GM12892 (cell line): ENCODE data around the gene TATDN3.
"Not testable (repeated sequence)": the region's sequence is repeated elsewhere in the genome, so short reads cannot be mapped to it uniquely, and the experiment has no call there.

Source experiments
- DNase-seq: peaks from one replicate; pipeline ENCODE4 v3.0.0; 2011; ENCODE audit not compliant: insufficient read length
- FAIRE-seq: peaks from 2 replicates; lab custom pipeline; 2011; peaks lifted over from hg19 to GRCh38; lab: Jason Lieb, UNC
- POLR2A ChIP-seq: IDR thresholded peaks from 2 replicates; pipeline ENCODE4 v1.6.1; 2011; ENCODE audit warnings: low read depth, low read length, control low read depth
- POLR2AphosphoS5 ChIP-seq: IDR thresholded peaks from 2 replicates; pipeline ENCODE4 v1.6.1; 2011; ENCODE audit warnings: low read depth, low read length, control low read depth
- TAF1 ChIP-seq: IDR thresholded peaks from 2 replicates; pipeline ENCODE4 v1.6.1; 2011; ENCODE audit warnings: low read depth, mild to moderate bottlenecking, control low read depth, low read length, borderline replicate concordance

TATDN3 gene

GRCh38 chr1:212816567-212817278, 25.0 kb downstream of the TATDN3 start:
- FAIRE-seq = no peak
- DNase-seq = no peak
- TF ChIP-seq POLR2AphosphoS5 (no peak), TAF1 (no peak), POLR2A (no peak)

GRCh38 chr1:212819726-212820125, 28.0 kb downstream of the TATDN3 start:
- TF ChIP-seq TAF1 = no peak
- no peak for TF ChIP-seq POLR2A
- no peak for TF ChIP-seq POLR2AphosphoS5
- FAIRE-seq = peak; percentile 89
- DNase-seq = no peak

- TF ChIP-seq POLR2AphosphoS5 (no peak), POLR2A (no peak), TAF1 (no peak)
- FAIRE-seq = peak; percentile 70
- no peak for DNase-seq
Observed at GRCh38 chr1:212820969-212821368, 29.3 kb downstream of the TATDN3 start.

- FAIRE-seq (no peak), DNase-seq (no peak)
- TF ChIP-seq TAF1 (no peak), POLR2AphosphoS5 (no peak), POLR2A (no peak)
Observed at GRCh38 chr1:212822956-212823355, 31.3 kb downstream of the TATDN3 start.

GRCh38 chr1:212824201-212824600, 32.5 kb downstream of the TATDN3 start:
- DNase-seq = no peak
- FAIRE-seq = no peak
- TF ChIP-seq POLR2AphosphoS5 = no peak
- no peak for TF ChIP-seq TAF1
- TF ChIP-seq POLR2A = no peak

GRCh38 chr1:212825798-212826452, 34.2 kb downstream of the TATDN3 start:
- DNase-seq = no peak
- no peak for TF ChIP-seq POLR2AphosphoS5
- TF ChIP-seq TAF1 = no peak
- TF ChIP-seq POLR2A = no peak
- peak; percentile 70 for FAIRE-seq

- no peak for DNase-seq
- no peak for TF ChIP-seq TAF1
- FAIRE-seq = no peak
Observed at GRCh38 chr1:212827171-212827776, 35.6 kb downstream of the TATDN3 start.

- TF ChIP-seq POLR2AphosphoS5 = no peak
- no peak for TF ChIP-seq POLR2A
- TF ChIP-seq TAF1 = no peak
- no peak for DNase-seq
- no peak for FAIRE-seq
Observed at GRCh38 chr1:212827831-212828278, 36.2 kb downstream of the TATDN3 start.

GRCh38 chr1:212828395-212828794, 36.7 kb downstream of the TATDN3 start:
- FAIRE-seq (no peak), DNase-seq (no peak)

GRCh38 chr1:212833211-212834207, 41.8 kb downstream of the TATDN3 start:
- not testable (repeated sequence) for DNase-seq
- peak; percentile 73 for FAIRE-seq

More at GRCh38 chr1:212828395-212828794, 36.7 kb downstream of the TATDN3 start:
- TF ChIP-seq POLR2A = no peak
- TF ChIP-seq TAF1 = no peak
- TF ChIP-seq POLR2AphosphoS5 = no peak

- DNase-seq (no peak), FAIRE-seq (no peak)
- TF ChIP-seq TAF1 (no peak), POLR2A (no peak), POLR2AphosphoS5 (no peak)
Observed at GRCh38 chr1:212838145-212838544, 46.5 kb downstream of the TATDN3 start.

GRCh38 chr1:212844521-212844920, 52.8 kb downstream of the TATDN3 start:
- not testable (repeated sequence) for FAIRE-seq, DNase-seq
